HG02588 (cell line): ENCODE data around the gene CFAP298.

Source experiments
- ATAC-seq: cut with Tn5 transposase; IDR thresholded peaks from one replicate; pipeline ENCODE4 v1.9.1; 2021; ENCODE audit warnings: mild to moderate bottlenecking, moderate library complexity; ENCODE audit not compliant: unreplicated experiment

CFAP298 gene

DNA sequence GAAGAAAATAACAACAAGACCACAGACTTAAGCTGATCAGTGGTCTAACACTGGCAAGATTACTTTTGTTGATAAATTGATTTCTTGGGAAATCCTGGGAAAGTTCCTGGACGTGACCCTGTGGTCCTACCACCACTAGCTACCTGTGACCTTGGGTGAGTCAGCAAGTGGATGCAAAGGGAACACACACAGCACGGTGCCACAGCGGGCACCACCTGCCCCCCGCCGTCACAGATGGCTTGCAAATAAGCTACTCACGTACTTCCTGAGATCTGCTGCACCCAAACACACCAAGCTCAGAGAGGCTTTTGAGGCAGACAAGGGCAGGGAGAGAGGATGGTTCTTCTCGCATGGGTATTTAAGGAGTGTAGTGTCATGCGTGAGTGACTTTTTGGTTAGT lies 12.7 kb downstream of the CFAP298 start:
- ATAC-seq = no peak

DNA sequence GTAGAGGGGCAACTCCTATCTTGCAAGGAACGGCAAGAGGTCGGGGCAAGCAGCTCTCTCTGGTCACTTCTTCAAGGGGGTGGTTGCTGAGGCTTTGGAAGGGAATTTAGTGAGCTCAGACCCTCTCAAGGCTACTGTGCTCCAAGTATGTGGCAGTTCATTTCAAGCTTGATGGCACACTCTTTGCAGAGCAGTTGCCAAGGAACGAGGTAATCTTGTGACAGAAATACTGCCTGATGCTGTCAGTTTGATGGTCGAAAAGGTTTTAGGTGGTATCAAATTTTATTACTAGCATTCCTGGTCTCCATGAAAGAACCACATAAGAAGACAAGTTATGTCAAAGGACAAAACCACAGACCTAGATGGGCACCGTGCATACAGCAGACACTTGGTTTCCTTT lies 13.1 kb downstream of the CFAP298 start:
- no peak for ATAC-seq

DNA sequence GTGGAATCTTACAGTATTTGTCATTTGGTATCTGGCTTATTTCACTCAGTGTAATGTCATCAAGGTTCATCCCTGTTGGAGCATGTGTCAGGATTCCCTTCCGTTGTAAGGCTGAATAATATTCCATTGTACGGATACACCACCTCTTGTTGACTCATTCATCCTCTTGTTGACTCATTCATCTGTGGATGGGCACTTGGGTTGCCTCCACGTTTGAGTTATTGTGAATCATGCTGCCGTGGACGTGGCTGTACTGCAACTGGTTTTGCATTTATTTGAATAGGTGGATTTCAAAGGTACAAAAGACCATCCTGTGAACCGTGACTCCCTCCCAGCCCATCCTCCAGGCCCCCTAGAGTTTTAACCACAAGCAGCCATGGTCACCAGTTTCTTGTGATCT lies 15.0 kb downstream of the CFAP298 start:
- no peak for ATAC-seq

DNA sequence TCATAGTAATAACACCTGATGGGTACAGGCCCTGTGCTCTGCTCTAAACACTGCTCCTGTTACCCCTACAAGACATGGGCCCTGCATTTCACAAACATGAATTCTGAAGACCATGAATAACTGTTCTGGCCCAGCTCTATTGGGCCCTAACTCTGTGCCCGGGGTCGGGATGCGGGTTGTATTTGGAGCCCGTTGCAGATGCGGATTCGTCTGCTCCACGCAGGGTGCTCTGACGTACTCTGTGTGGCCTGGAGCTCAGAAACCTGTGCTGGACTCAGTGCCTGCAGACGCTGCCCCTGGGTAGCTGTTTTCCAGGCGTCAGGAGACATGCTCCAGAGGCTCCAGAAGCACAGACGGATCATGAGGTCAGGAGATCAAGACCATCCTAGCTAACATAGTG lies 16.7 kb downstream of the CFAP298 start:
- ATAC-seq = no peak

DNA sequence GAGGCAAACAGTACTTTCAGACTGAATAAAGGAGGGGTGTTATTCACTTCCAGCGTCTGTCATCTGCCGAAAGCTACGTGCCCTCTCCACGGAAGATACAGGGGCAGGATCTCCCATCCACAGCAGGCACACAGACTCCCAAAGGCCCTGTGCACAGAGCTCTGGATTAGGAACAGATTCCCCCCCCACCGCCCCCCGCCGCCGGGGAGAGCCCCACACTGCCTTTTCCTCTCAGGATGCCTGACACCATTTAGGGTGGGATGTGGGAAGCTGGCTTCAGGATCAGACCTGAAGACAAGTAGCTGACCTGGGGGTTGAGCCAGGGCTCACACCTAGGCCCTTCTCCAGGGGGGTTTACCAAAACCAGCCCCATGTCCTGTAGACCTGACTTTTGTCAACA lies 18.5 kb downstream of the CFAP298 start:
- ATAC-seq = no peak

DNA sequence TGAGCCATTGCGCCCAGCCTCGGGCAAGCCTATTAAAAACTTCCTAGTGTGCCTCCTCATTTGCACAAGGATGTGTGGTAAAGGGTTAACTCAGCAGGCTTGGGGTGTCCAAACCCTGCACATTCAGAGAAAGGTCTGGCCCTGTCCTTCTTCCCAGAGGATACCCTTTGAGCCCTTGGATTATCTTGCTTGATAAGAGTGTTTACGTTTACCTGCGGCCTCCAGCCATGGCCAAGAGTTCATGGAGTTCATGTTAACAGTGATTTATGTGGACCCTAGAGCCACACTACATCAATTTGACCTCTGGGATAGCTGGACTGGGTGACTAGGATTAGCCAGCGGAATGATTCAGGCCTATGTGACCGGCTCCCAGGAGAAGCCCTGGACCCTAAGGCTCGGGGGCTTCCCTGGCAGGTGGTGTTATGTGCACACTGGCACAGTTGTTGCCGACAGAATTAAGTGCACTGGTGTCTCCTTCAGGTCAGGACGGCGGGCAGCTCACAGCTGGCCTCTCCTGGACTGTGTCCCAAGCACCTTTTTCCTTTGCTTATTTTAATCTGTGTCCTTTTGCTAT lies 19.2 kb downstream of the CFAP298 start:
- ATAC-seq = no peak

DNA sequence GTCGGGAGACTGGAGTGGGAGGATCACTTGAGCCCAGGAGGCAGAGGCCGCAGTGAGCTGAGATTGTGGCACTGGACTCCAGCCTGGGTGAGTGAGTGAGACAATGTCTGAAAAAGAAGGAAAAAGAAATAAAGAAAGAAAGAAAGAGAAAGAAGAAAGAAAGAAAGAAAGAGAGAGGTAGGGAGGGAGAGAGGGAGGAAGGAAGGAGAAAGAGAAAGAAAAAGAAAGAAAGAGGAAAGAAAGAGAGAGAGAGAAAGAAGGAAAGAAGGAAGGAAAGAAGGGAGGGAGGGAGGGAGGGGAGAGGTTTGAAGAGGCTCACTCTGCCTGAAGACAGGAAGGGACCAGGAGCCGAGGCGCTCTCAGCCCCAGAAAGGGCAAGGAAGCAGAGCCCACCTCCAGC lies 22.0 kb downstream of the CFAP298 start:
- no peak for ATAC-seq

DNA sequence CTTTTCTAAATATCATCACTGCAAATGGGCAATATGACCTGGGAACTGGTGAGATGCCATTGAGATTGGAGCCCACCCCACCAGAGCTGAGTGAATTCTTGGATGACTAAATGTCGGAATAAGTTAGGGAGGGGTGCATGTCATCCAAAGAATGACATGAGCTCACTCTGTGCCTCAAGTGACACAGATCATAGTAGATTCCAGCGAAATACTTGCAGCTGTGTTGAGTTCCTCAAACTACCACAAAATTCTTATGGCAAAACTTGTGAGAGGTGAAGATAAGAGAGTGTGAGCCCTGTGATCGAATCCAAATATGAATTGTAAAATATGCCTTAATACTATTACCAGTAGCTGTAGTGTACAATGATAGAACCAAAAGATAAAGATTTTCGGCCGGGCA lies 24.5 kb downstream of the CFAP298 start:
- ATAC-seq = no peak

DNA sequence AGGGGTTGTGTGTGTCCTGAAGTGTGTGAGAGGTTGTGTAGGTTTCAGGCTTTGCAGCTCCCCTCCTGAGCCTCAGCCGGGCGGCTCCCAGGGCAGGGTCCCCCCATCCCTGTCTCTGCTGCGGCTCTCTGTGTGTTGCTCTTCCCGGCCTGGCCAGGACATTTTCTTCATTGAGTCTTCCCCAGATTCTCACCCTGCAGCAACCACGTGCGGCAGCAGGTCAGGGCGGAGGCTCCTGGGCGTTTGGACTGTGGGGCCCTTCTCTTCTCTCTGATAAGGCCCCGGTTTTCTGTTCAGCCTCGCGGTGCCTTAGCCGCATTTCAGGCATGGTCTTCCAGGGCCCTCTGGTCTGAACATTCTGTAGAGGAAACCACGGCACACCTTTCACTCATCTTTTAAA lies 25.1 kb downstream of the CFAP298 start:
- no peak for ATAC-seq

DNA sequence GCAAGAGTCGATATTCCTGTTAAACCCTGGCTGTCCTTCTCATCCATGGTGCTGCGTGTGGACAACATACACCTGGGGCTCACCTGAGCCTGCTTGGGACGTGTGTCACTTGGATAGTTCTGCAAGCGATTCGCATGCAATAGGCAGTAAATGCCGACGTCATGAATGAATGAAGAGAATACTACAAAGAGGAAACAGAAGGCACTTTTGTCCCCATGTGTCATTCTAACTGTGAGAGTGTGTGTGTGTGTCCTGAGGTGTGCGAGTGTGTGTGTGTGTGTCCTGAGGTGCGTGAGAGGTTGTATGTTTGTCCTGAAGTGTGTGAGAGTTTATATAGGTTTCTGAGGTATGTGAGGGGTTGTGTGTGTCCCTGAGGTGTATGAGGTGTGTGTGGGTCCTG lies 26.2 kb downstream of the CFAP298 start:
- no peak for ATAC-seq

DNA sequence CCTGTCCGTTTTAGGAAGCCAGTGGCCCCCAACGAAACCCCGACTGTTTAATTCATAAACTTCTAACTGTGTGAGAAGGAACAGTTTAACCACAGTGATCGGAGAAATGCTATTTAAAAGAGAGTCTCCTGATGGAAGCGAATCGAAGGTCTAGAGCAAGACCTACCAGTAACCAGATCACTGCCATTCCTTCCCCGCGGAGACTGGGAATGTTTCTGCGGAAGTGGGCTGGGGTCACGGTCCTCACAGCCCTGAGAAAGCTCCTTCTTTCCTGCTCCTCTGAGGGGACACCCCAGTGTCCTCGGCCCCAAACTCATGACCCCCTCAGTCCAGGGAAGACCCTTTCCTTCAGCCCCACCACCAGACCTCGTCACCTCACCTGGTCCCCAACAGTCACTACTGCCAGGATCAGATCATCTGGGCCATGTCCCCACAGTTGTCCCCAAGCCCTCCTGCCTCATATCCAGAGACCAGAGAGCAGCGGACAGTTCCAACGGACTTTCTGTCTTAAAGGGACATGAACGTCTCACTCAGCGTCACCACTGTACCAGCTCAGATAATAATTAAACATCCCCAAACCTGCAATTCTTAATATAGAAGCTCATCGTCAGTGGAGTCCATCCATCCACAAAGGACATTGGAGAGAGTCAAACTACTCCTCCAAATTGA lies 27.0 kb downstream of the CFAP298 start, which contains the start of gene TCP10L:
Gene TCP10L (minus strand): TSS at position 482 of the 669 bp plus-strand sequence. CDS start 1,219 bp downstream, outside the sequence.
- no peak for ATAC-seq

DNA sequence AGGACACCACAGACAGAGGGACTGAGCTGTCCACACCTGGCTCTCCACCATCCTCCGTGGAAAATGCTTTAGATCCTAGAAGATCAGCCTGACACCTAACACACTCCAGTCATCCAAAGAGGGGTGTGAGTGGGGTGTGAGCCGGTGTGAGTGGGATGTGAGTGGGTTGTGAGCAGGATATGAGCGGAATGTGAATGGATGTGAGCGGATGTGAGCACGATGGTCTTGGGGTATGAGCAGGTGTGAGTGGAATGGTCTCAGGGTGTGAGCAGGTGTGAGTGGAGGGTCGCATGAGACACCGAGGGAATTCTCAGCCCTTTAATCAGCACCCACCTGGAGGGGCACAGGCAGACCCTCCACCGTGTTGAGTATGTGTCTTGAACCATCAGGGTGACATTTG lies 27.7 kb downstream of the CFAP298 start:
- ATAC-seq = no peak

DNA sequence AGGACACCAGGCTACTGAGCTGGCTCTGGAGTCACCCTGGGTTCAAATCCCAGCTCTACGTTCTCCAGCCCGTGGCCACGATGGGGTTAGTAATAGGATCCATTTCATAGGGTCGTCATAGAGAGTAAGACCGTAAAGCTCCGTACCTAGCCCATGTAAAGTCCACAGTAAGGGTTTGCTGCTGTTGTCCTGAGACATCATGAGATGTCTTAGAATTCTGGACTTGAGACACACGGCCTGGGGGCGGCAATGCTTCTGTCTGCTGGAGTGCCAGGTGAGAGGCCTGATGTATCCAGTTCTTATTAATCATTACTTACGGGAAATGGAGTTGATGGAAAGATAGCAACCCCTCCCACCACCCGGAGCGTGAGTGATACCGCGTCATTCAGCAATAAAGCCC lies 30.4 kb downstream of the CFAP298 start:
- no peak for ATAC-seq

DNA sequence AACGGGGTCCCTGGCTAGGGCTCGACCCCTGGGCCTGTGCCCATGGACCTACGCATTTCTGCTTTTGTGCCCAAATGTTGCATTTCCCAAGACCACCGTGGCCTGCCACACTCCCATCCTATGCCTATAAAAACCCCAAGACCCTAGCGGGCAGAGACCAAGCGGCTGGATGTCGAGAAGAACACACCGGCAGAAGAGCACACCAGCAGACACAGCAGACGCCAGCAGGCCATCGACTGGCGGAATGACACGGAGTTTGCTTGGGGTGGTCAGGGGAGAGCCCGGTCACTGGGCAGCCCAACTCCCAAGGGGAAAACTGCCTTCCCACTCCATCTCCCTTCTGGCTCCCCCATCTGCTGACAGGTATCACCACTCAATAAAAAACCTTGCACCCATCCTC lies 31.2 kb downstream of the CFAP298 start:
- no peak for ATAC-seq

DNA sequence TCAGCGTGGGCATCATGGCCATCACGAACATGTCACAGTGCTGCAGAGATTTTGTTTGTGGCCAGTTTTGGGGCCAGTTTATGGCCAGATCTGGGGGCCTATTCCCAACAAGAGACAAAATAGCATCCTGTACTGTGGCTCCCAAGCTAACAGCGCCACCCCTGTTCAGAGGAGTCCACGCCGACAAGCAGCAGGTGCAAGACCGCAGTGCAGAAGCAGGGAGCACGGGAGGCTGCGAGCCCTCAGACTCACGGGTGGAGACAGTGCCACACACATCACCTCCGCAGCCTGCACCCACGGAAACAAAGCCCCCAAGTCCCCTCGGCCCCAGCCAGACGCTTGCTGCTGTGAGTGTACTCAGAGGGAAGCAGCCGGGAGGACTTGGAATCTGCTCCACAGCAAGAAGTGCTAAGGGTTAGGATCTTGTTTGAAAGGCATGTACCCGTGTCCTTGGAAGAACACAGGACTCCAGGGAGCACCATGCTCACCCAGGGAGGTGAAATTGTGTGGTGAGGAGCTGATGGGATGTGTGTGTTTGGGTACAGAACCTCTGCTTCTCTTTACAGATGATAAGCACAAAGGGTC lies 34.0 kb downstream of the CFAP298 start:
- no peak for ATAC-seq

DNA sequence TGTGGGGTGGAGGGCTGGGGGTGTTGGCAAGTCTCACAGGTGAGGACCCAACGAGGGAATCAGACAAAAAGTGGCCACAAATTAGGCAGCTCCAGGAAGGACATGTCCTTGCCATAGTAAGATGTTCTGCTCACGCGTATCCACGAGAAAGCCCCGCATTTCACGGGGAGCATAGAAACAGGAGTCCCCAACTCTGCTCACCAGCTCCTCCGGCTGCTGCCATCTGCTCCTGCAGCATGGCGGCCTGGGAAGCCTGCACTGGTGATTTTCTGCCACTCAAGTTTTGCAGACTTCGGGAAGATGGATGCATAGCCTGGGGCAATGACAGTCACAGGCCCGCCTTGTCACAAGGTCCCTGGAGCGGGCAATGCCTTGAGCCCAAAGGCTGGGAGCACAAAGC lies 36.2 kb downstream of the CFAP298 start:
- ATAC-seq = no peak

DNA sequence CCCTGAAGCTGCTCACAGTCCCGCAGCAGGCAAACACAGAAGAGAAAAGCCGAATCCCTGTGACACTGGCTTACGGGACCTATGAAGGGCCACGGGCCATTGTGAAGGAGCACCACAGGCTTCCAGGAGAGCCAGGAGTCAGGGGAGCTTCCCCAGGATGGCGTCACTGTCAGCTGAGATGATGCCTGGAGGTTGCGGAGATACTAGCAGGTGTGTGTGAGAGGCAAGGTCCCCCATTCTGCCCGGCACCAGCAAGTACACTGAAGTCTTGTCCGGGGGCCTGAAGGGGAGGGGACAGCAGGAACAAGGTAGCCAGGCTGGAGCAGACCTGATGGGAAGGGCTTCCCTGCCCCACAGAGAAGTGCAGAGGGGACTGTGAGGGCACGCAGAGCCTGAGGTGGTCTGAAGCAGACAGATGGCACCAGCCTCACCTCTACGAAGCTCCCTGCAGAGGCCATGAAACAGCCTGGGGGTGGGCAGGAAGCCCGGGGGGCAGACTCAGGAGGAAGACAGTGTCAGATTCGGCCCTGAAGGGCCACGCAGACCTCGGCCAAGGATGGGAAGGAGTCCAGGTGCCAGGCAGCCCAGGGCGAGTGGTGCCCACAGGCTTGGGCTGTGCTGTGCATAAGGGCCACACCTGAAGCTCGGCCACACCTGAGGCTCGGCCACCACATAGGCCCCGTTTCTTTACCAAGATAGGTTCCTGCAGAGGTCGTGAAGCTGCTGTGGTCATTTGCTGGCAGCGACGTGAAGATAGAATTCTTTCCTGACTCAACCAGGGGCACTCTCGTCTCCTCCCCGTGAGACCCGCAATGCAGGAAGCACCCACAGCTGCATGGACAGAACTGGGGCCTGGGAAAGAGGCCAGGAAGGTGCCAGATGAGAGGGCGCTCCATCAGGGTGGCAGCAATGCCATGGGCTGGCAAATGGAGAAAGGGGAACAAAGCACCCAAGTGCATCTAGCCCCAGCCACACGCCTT lies 36.9 kb downstream of the CFAP298 start:
- ATAC-seq = no peak

DNA sequence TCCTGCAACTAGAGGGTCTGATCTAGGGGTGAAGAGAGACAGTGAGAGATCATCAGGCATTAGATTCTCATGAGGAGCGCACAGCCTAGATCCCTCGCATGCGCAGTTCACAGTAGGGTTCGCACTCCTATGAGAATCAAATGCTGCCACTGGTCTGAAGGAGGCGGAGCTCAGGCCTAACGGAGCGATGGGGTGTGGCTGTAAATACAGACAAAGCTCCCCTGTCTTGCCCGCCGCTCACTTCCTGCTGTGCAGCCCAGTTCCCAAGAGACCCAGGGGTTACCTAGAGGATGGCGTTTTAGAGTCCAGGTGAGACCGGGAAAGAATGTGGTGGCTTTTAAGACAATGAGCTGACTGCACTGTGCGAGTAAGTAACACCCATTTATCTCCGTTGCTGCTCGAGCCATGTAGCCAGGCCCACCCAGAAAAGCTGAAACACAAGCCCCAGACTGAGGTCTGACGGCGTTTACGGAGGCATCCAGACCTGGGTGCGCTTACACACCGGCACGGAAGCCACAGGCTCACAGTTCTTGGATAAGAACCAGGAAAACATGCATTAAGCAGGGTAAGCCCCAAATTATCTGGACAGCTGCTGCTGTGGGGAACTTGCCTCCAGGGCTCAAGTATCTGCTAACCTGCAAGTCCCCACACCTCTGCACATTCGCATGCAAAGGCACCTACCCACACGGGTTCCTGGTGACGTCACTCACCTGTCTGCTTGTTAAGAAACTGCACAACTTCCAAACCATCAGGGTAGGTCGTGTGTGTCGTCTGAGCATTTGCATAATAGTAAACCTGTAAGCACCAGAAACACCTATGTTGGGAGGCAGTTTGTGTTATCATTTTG lies 39.4 kb downstream of the CFAP298 start:
- ATAC-seq = no peak

DNA sequence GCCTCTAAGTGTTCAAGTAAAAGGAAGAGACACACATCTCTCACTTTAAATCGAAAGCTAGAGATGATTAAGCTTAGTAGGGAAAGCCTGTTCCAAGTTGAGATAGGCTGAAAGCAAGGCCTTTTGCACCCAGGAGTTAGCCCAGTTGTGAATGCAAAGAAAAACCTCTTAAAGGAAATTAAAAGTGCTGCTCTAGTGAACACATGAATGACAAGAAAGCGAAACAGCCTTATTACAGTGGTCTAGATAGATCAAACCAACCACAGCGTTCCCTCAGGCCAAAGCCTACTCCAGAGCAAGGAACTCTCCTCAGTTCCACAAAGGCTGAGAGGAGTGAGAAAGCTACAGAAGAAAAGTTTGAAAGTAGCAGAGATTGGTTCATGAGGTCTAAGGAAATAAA lies 41.7 kb downstream of the CFAP298 start:
- no peak for ATAC-seq
